Subcutaneous adipose tissue (tissue), 4 donors: Measurements from ENCODE around the gene POU2AF2. TPM values are rescaled to one million over a fixed set of nuclear protein-coding genes. Genes with fewer than 3 reads are reported as not detected.

Experiments
- total RNA-seq, 4 donors: library from RNA; depleted of rRNA; stranded (reverse); fragments of >200 nt; gene quantifications; one replicate each; pipeline ENCODE4 v1.1.0, GENCODE V29; 2016
- TF ChIP-seq, protein P1 (sequence below): fragments of 450-650 bp; IDR thresholded peaks from one replicate; pipeline ENCODE4 v1.5.1; 2016; ENCODE audit warnings: low read depth, mild to moderate bottlenecking, control low read depth, antibody characterized with exemption, moderate library complexity

Gene POU2AF2
- total RNA-seq, 4 donors from 2014 or later, result 0.94 TPM; not detected in 3

DNA sequence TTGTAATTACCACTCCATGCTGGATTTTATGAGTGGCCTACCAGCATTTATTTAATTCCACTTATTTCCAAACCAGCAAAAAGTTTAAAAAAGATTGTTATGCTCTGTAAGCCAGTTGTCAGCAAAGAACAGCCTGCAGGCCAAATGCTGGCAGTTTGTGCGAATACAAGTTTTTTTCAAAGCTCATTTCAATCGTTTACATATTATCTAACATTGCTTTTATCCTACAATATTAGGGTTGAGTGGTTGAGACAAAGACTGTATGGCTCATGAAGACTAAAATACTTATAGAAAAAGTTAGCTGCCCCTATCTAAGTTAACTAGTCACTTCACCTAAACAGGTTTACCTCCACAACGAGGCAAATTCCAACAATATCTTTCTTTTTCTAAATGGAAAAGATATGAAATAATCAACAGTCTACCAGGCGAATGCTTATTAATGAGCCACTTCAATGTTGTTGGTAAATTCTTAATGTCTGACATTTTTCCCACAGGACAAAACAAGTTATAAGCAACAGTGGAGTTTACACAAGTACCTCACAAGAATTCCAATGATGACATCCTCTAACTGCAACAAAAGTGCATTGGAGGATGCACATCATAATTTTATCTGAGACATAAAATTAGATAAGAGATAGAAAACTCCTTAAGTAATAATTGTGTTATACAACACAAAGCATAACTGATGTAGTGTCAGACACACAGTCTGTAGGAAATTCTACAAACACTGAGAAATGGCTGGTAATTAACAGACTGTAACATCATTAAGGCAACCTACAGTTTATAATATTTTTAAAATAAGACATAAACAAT lies 35.8 kb upstream of the POU2AF2 start:
- TF ChIP-seq, protein P1, sequence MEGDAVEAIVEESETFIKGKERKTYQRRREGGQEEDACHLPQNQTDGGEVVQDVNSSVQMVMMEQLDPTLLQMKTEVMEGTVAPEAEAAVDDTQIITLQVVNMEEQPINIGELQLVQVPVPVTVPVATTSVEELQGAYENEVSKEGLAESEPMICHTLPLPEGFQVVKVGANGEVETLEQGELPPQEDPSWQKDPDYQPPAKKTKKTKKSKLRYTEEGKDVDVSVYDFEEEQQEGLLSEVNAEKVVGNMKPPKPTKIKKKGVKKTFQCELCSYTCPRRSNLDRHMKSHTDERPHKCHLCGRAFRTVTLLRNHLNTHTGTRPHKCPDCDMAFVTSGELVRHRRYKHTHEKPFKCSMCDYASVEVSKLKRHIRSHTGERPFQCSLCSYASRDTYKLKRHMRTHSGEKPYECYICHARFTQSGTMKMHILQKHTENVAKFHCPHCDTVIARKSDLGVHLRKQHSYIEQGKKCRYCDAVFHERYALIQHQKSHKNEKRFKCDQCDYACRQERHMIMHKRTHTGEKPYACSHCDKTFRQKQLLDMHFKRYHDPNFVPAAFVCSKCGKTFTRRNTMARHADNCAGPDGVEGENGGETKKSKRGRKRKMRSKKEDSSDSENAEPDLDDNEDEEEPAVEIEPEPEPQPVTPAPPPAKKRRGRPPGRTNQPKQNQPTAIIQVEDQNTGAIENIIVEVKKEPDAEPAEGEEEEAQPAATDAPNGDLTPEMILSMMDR, result no peak

DNA sequence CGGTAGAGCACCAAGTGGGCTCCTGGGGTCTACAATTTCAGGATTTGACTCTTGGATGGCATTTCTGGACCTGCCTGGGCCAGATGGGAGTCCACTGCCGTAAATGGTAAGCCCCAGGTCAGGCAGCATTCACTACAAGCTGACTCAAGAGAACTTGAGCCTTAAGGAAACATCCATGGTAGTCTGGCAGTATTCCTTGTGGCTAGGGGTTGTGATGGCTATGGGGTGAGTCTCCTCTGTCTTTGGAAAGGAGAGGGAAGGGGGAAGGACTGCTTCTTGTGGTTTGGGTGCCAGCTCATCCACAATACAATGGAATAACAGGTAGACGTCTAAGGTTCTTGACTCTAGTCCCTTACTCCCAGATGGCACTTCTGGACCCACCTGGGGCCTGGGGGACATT lies 32.3 kb upstream of the POU2AF2 start:
- TF ChIP-seq, protein P1, result no peak

DNA sequence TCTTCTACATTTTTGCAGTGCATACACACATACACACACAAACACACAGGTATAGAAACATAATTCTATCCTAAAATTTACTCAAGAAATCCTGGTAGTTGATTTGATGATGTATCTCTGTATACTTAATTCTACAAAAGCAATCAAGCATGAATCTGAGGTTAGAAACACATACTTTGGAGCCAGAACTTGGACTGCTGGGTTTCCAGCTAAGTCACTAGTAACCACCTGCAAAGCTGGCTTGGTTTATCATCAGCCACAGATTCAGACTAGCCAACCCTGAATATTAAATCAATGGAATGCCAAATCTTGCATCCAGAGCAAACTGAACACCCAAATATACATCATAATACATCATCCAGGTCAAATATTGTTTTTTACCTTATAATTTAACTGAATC lies 24.8 kb upstream of the POU2AF2 start:
- TF ChIP-seq, protein P1, result no peak

DNA sequence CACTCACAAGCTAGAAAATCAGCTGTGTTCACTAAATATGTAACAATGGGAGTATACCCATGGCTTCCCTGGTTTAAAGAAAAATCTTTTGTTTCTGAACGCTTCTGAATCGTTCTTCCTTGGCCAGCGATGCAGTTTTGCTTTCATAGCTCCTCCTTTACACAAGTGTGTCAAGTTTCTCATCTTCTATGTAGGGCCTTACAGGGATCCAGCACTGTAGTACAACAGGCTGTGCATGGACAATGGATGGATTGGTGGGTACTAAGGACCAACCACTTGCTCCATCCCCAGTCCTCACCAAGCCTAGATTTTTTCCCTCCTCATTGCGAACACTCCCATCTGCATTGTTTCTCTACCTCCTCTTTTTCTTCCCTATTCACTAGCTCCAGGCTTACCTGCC lies 24.3 kb upstream of the POU2AF2 start:
- TF ChIP-seq, protein P1, result no peak

DNA sequence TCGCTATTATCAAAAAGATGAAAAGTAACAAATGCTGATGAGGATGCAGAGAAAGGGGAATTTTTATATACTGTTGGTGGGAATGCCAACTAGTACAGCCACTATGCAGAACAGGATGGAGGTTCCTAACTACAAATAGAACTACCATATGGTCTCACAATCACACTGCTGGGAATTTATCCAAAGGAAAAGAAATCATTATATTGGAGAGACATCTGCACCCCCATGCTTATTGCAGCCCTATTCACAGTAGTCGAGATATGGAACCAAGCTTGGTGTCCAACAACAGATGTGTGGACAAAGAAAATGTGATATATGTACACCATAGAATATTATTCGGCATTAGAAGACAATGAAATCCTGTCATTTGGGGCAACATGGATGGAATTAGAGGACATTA lies 19.6 kb upstream of the POU2AF2 start:
- TF ChIP-seq, protein P1, result no peak

DNA sequence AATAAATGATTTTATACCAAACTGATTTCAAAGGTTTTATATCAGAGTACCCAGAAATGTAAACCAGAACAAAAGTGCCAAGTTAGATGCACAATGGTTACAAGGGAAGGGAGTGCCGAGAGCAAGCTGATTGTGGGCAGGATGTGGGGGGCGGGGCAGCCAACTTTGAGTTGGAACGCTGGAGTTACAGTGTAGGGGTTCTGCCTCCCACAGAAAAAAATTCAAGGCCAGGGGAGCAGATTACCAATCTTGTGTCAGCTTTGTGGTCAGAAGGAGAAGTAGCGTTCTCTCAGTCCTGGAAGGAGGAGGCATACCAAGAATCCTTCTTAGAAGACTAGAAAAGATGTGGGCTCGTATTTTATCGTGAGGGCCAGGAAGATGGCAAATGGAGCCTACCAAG lies 15.9 kb upstream of the POU2AF2 start:
- TF ChIP-seq, protein P1, result no peak

DNA sequence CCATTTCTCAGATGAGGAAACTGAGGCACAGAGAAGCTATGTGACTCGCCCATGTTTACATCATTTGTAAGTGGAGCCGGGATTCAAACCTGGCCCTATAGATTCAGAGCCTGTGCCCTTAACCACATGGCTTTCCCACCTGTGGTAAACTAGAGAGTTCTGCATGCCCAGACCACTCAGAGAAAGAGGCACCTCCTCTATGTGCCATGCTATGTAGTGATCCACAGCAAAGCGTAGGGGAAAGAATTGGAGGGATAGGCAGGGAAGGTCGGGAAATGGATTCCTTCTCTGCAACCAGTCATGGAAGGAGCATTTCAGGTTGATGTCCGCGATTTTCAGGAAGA lies 15.4 kb upstream of the POU2AF2 start:
- TF ChIP-seq, protein P1, result no peak
